Measurements from ENCODE around the gene FAM149B1. TPM values are rescaled to one million over a fixed set of nuclear protein-coding genes. Genes with fewer than 3 reads are reported as not detected.

FAM149B1 gene
- total RNA-seq, 4 donors from 2014 or later = 17.3 to 26.2 (median 23.2) TPM

- TF ChIP-seq, protein P1, sequence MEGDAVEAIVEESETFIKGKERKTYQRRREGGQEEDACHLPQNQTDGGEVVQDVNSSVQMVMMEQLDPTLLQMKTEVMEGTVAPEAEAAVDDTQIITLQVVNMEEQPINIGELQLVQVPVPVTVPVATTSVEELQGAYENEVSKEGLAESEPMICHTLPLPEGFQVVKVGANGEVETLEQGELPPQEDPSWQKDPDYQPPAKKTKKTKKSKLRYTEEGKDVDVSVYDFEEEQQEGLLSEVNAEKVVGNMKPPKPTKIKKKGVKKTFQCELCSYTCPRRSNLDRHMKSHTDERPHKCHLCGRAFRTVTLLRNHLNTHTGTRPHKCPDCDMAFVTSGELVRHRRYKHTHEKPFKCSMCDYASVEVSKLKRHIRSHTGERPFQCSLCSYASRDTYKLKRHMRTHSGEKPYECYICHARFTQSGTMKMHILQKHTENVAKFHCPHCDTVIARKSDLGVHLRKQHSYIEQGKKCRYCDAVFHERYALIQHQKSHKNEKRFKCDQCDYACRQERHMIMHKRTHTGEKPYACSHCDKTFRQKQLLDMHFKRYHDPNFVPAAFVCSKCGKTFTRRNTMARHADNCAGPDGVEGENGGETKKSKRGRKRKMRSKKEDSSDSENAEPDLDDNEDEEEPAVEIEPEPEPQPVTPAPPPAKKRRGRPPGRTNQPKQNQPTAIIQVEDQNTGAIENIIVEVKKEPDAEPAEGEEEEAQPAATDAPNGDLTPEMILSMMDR (IDR thresholded peaks at IDR 0.05; ENCODE audit: low read depth) = no peak
Measured at GRCh38 chr10:73232887-73233286, 65.0 kb downstream of the FAM149B1 start.

GRCh38 chr10:73233883-73234282 lies 66.0 kb downstream of the FAM149B1 start:
- TF ChIP-seq, protein P1 (IDR thresholded peaks at IDR 0.05; ENCODE audit: low read depth) = no peak

- TF ChIP-seq, protein P1 (IDR thresholded peaks at IDR 0.05; ENCODE audit: low read depth) = no peak
Measured at GRCh38 chr10:73234695-73235094, 66.8 kb downstream of the FAM149B1 start.

DNA sequence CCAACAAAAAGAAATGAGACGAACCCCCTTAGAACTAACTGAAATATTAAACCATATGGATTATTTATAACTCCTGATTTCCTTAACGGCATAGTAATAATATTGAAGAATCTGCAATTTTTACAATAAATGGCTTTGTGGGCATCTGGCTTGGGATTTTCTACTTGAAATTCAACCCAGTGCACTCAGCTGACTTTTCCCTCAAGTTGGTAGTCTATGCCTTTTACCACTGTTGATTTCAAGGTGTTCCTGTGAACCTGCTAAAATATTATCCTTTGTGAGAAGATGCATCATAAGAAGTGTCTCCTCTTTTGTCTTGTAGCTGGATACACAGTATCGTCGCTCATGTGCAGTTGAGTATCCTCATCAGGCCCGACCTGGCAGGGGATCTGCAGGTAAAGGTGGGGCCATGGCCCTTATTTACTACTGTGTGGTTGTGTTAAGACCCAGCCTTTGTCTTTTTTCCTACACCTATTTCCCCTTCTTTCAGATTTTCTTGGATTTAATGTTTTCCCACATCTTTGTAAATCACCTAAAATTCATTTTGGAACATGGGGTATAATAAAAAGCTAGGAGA lies 71.2 kb downstream of the FAM149B1 start:
- TF ChIP-seq, protein P1 (IDR thresholded peaks at IDR 0.05; ENCODE audit: low read depth) = no peak

GRCh38 chr10:73239908-73240307 lies 72.0 kb downstream of the FAM149B1 start:
- TF ChIP-seq, protein P1 (IDR thresholded peaks at IDR 0.05; ENCODE audit: low read depth) = no peak

GRCh38 chr10:73244866-73245477 lies 77.1 kb downstream of the FAM149B1 start:
- TF ChIP-seq, protein P1 (IDR thresholded peaks at IDR 0.05; ENCODE audit: low read depth) = no peak

DNA sequence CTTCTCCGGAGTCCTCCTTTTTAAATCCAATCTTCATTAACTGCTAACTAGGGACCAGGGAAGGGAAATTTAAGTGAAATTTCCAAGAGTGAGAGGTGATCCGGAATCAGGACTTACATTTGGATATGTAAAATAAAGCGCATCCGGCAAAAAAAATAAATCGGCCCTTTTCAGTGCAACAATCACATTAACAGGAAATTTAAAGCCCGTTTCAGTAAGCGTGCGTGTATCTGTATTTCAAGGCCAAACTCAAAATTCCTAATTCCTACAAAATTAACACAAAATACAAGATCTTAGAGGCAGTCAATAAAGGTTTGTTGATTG lies 78.4 kb downstream of the FAM149B1 start:
- TF ChIP-seq, protein P1 (IDR thresholded peaks at IDR 0.05; ENCODE audit: low read depth) = no peak
